ENCODE data around the gene FBXL19.

FBXL19 gene

GRCh38 chr16:30925995-30926811 lies 2.8 kb downstream of the FBXL19 start:
- TF ChIP-seq, protein P1, sequence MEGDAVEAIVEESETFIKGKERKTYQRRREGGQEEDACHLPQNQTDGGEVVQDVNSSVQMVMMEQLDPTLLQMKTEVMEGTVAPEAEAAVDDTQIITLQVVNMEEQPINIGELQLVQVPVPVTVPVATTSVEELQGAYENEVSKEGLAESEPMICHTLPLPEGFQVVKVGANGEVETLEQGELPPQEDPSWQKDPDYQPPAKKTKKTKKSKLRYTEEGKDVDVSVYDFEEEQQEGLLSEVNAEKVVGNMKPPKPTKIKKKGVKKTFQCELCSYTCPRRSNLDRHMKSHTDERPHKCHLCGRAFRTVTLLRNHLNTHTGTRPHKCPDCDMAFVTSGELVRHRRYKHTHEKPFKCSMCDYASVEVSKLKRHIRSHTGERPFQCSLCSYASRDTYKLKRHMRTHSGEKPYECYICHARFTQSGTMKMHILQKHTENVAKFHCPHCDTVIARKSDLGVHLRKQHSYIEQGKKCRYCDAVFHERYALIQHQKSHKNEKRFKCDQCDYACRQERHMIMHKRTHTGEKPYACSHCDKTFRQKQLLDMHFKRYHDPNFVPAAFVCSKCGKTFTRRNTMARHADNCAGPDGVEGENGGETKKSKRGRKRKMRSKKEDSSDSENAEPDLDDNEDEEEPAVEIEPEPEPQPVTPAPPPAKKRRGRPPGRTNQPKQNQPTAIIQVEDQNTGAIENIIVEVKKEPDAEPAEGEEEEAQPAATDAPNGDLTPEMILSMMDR (IDR thresholded peaks at IDR 0.05; ENCODE audit: low read depth, low read length), result no peak
- no peak overlapping the region for H3K27ac ChIP-seq
- H3K4me3 ChIP-seq (ENCODE audit: low read depth, low read length), result no peak overlapping the region
- H3K9me3 ChIP-seq (ENCODE audit: severe bottlenecking), result no peaks in the 10 kb centered on the region
- no peaks in the 10 kb centered on the region for H3K27me3 ChIP-seq (ENCODE audit: insufficient read depth, low read depth, severe bottlenecking)
- no peak for DNase-seq
- peaks cover 36% of the 10 kb centered on the region for H3K36me3 ChIP-seq

- no peaks in the 10 kb centered on the region for H3K27me3 ChIP-seq (ENCODE audit: insufficient read depth, low read depth, severe bottlenecking)
- TF ChIP-seq, protein P1 (IDR thresholded peaks at IDR 0.05; ENCODE audit: low read depth, low read length), result no peak
- no peak for DNase-seq
- H3K4me3 ChIP-seq (ENCODE audit: low read depth, low read length), result no peak overlapping the region
- no peaks in the 10 kb centered on the region for H3K9me3 ChIP-seq (ENCODE audit: severe bottlenecking)
- peak overlapping the region; percentile 64 for H3K27ac ChIP-seq
- peaks cover 43% of the 10 kb centered on the region for H3K36me3 ChIP-seq
Measured at GRCh38 chr16:30926937-30927788, 3.8 kb downstream of the FBXL19 start.

DNA sequence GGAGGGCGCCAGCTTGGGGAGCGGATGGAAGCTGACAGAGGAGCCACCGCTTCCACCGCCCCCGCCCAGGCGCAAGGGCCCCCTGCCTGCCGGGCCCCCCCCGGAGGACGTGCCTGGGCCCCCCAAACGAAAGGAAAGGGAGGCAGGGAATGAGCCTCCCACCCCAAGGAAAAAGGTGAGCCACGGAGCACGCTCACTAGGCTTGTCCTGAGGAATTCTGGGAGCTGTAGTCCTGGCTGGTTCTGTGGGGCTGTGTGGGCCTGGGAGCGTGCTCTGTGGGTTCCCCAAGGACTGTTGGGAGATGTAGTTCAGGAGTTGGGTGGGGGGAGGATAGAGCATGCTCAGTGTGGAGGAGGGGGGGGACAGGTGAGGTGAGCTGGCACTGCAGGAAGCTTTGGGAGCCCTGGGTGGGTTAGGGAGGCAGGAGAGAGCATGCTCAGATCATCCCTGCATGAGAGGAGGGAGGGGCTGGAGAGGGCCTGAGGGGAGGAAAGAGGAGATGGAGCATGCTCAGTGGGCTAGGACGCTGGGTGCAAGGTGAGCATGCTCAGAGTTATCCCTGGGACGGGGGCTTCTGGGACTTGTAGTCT lies 4.5 kb downstream of the FBXL19 start:
- DNase-seq, result peak; percentile 94
- Histone ChIP-seq H3K27ac (peak overlapping the region; percentile 64), H3K27me3 (ENCODE audit: insufficient read depth, low read depth, severe bottlenecking) (no peaks in the 10 kb centered on the region), H3K36me3 (peaks cover 43% of the 10 kb centered on the region), H3K9me3 (ENCODE audit: severe bottlenecking) (no peaks in the 10 kb centered on the region), H3K4me3 (ENCODE audit: low read depth, low read length) (no peak overlapping the region)
- TF ChIP-seq, protein P1 (IDR thresholded peaks at IDR 0.05; ENCODE audit: low read depth, low read length), result no peak

- Histone ChIP-seq H3K27me3 (ENCODE audit: insufficient read depth, low read depth, severe bottlenecking) (no peaks in the 10 kb centered on the region), H3K4me3 (ENCODE audit: low read depth, low read length) (no peak overlapping the region), H3K27ac (no peak overlapping the region), H3K9me3 (ENCODE audit: severe bottlenecking) (no peaks in the 10 kb centered on the region), H3K36me3 (peaks cover 43% of the 10 kb centered on the region)
- TF ChIP-seq, protein P1 (IDR thresholded peaks at IDR 0.05; ENCODE audit: low read depth, low read length), result no peak
- DNase-seq, result no peak
Measured at GRCh38 chr16:30928390-30928789, 5.0 kb downstream of the FBXL19 start.

DNA sequence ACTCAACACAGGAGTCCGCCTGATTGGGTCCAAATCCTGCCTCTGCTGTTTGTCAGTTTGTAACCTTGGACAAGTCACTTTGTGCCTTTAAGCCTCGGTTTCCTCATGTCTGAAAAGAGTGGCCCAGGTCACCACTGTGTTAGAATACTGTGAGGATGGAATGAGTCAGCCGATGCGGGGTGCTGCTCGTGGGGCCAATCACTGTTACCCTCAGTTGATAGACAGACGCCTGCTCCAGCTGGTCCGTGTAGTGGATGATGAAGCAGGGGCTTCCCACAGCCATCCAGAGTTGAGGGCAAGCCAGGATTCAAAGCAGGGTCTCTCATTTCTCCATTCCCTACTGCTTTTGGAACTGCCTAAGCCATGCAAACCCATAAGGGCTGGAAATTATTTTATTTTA lies 5.8 kb downstream of the FBXL19 start:
- TF ChIP-seq, protein P1 (IDR thresholded peaks at IDR 0.05; ENCODE audit: low read depth, low read length), result no peak
- Histone ChIP-seq H3K4me3 (ENCODE audit: low read depth, low read length) (no peak overlapping the region), H3K36me3 (peaks cover 43% of the 10 kb centered on the region), H3K27ac (no peak overlapping the region), H3K27me3 (ENCODE audit: insufficient read depth, low read depth, severe bottlenecking) (no peaks in the 10 kb centered on the region), H3K9me3 (ENCODE audit: severe bottlenecking) (no peaks in the 10 kb centered on the region)
- no peak for DNase-seq

All from WERI-Rb-1 (cell line).